Heart left ventricle (tissue), 13 donors: ENCODE data around the gene TSPAN11.

ENCODE experiments used
- CTCF ChIP-seq, 12 donors: fragments of 200-600 bp; sonication (generic) in 4 of 12; IDR thresholded peaks; one replicate each; pipeline versions ENCODE4 v1.5.0 to v1.8.0; 2018 to 2022; ENCODE audit warnings: antibody characterized with exemption in 12 of 12, mild to moderate bottlenecking in 5 of 12
- POLR2A ChIP-seq, 2 donors: fragments of 450-650 bp; IDR thresholded peaks; one replicate each; pipeline ENCODE4 v1.6.1; 2017; ENCODE audit warnings: antibody characterized with exemption in 2 of 2, mild to moderate bottlenecking in 2 of 2, moderate library complexity in 2 of 2
- donor health status: ischemic (EF 13 %, LVEDD 7.1; RV severe dilation, severe dysfunction).
- donor health status: DM: no; HTN: yes; CAD: no.
- donor health status: DM: no; HTN: no; CAD: no.
- donor health status: ischemic (EF 25% LVEDD 6.9; RV normal size, moderate dysfunction).
- donor health status: ischemic (EF 25% LVEDD 5.7; RV mildly dilated, moderate dysfunction).
- donor health status: ischemic (EF 35%, LVEDD 5.7; RV mildly dilated, moderate dysfunction).
- donor health status: nonischemic (EF 11% LVEDD 7.7; RV severe dilation, severe dysfunction).
- donor health status: DM: yes; HTN: yes; CAD: no.
- donor health status: PGD.
- donor health status: ischemic (EF 29% LVEDD 5.4; RV normal size, mild dysfunction).
- donor health status: nonischemic (EF 23%, LVEDD 6.1; RV moderate dilation, normal function).

GRCh38 chr12:30884799-30885198, 41.7 kb upstream of the TSPAN11 start:
- TF ChIP-seq CTCF (IDR thresholded peaks at IDR 0.05) = no peak
- TF ChIP-seq POLR2A (IDR thresholded peaks at IDR 0.05) = no peak
